ENCODE results near the gene ITIH3. TPM values are rescaled to one million over a fixed set of nuclear protein-coding genes. Genes with fewer than 3 reads are reported as not detected.

ITIH3 gene
- total RNA-seq, 4 donors from 2014 or later, result 0.83 to 3.2 (median 1.5) TPM

GRCh38 chr3:52827866-52828376, 33.3 kb downstream of the ITIH3 start:
- Histone ChIP-seq H3K27me3 (no peaks in the 10 kb centered on the region), H3K4me3 (no peak overlapping the region), H3K4me1 (peaks cover 2 to 21% (median 17%) of the 10 kb centered on the region in 4 donors), H3K36me3 (peaks cover 6 to 36% (median 19%) of the 10 kb centered on the region in 4 donors), H3K9me3 (no peaks in the 10 kb centered on the region), H3K27ac (replicated peaks in 1 of 4) (no peak overlapping the region)
- intact Hi-C loops (cut with DNase I), result no loop called here
- WGBS, result 60% methylated on average over 3 of the region's 10 CpGs
- TF ChIP-seq EP300 (IDR thresholded peaks at IDR 0.05) (no peak), POLR2A (IDR thresholded peaks at IDR 0.05; ENCODE audit: low read depth) (no peak)
- DNase-seq (ENCODE audit: extremely low spot score), result no peak

GRCh38 chr3:52829482-52829881, 34.9 kb downstream of the ITIH3 start:
- Histone ChIP-seq H3K27me3 (no peaks in the 10 kb centered on the region), H3K36me3 (peaks cover 0 to 23% (median 6%) of the 10 kb centered on the region in 4 donors), H3K4me3 (no peak overlapping the region), H3K4me1 (peaks cover 9 to 29% (median 23%) of the 10 kb centered on the region in 4 donors), H3K27ac (replicated peaks in 1 of 4) (no peak overlapping the region), H3K9me3 (no peaks in the 10 kb centered on the region)
- DNase-seq (ENCODE audit: extremely low spot score), result no peak
- 80% methylated on average over 2 of the region's 3 CpGs for WGBS
- TF ChIP-seq EP300 (IDR thresholded peaks at IDR 0.05), result no peak
- TF ChIP-seq, protein P1, sequence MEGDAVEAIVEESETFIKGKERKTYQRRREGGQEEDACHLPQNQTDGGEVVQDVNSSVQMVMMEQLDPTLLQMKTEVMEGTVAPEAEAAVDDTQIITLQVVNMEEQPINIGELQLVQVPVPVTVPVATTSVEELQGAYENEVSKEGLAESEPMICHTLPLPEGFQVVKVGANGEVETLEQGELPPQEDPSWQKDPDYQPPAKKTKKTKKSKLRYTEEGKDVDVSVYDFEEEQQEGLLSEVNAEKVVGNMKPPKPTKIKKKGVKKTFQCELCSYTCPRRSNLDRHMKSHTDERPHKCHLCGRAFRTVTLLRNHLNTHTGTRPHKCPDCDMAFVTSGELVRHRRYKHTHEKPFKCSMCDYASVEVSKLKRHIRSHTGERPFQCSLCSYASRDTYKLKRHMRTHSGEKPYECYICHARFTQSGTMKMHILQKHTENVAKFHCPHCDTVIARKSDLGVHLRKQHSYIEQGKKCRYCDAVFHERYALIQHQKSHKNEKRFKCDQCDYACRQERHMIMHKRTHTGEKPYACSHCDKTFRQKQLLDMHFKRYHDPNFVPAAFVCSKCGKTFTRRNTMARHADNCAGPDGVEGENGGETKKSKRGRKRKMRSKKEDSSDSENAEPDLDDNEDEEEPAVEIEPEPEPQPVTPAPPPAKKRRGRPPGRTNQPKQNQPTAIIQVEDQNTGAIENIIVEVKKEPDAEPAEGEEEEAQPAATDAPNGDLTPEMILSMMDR (IDR thresholded peaks at IDR 0.05), result no peak
- intact Hi-C loops (cut with DNase I), result no loop called here

- Histone ChIP-seq H3K4me1 (peaks cover 14 to 32% (median 28%) of the 10 kb centered on the region in 4 donors), H3K27ac (replicated peaks in 1 of 4) (no peak overlapping the region), H3K4me3 (no peak overlapping the region), H3K36me3 (peaks cover 0 to 23% (median 4%) of the 10 kb centered on the region in 4 donors), H3K27me3 (no peaks in the 10 kb centered on the region), H3K9me3 (no peaks in the 10 kb centered on the region)
- 91% methylated on average over 3 of the region's 10 CpGs for WGBS
- no peak for TF ChIP-seq POLR2A (IDR thresholded peaks at IDR 0.05; ENCODE audit: low read depth)
- TF ChIP-seq, protein P1 (IDR thresholded peaks at IDR 0.05), result no peak
- no peak for TF ChIP-seq EP300 (IDR thresholded peaks at IDR 0.05)
- TF ChIP-seq POLR2AphosphoS5 (IDR thresholded peaks at IDR 0.05), result no peak
- intact Hi-C loops (cut with DNase I), result no loop called here
- no peak for DNase-seq (ENCODE audit: extremely low spot score)
Observed at GRCh38 chr3:52829906-52830463, 35.4 kb downstream of the ITIH3 start.

DNA sequence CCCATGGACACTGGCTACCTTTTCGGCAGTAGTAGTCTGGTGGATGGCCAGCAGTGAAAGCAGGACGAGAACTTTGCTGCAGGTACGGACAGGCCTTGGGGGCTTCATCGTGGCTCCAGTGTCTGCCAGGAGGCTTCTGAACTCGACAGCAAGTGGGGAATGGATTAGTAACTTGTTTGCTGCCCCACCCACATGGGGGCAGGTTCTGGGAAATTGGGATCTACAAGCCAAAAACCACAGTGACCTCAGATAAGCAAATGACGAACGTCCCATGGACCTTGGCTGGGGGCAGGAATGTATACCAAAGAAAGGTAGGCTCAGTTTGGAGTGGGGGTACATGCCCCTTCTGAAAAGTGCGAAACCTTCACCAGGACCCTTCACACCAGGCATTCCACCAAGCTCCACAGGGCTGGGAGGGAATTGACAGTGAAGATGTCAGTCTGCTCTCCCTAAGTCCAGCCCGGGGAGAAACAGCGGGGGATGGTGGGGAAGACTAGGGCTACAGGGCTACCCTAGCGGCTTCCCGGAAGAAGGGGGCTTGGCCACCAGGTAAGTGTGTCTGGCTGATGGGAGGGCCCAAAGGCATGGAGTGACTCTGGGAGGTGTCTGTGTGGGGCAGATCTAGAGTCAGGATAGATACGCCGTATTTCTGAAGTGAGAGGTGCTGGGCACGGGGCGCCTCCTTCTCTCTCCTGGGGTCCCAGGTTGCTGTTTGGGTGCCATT, 36.1 kb downstream of the ITIH3 start, which contains the start of gene ITIH4:
TSS of gene ITIH4 (minus strand) at position 138 of the 724 bp plus-strand sequence. CDS start at position 108, 30 bp downstream.
- H3K4me1 ChIP-seq, result peaks cover 21 to 40% (median 35%) of the 10 kb centered on the region in 4 donors
- H3K36me3 ChIP-seq, result peaks cover 0 to 24% (median 4%) of the 10 kb centered on the region in 4 donors
- no peak for TF ChIP-seq EP300 (IDR thresholded peaks at IDR 0.05)
- no peak for TF ChIP-seq POLR2A (IDR thresholded peaks at IDR 0.05; ENCODE audit: low read depth)
- no peak for TF ChIP-seq POLR2AphosphoS5 (IDR thresholded peaks at IDR 0.05)
- TF ChIP-seq, protein P1 (IDR thresholded peaks at IDR 0.05), result no peak
- H3K9me3 ChIP-seq, result no peaks in the 10 kb centered on the region
- 80% methylated on average over 16 of the region's 16 CpGs for WGBS
- H3K27me3 ChIP-seq, result no peaks in the 10 kb centered on the region
- no peak for DNase-seq (ENCODE audit: extremely low spot score)
- intact Hi-C loops (cut with DNase I), result no loop called here
- peak within 1 kb of the TSS in 1 of 4 donors; percentile 10 for H3K4me3 ChIP-seq
- peak within 1 kb of the TSS; percentile 32 to 60 (median 54) for H3K27ac ChIP-seq (replicated peaks in 1 of 4)

Measured in esophagus muscularis mucosa (tissue), 4 donors.